Spleen (tissue), 7 donors: ENCODE measurements around the gene ATG101.

Source experiments
- CTCF ChIP-seq, 11 experiments: fragments of 200-600 bp in 7 of 11; fragments of 450-650 bp in 4 of 11; sonication (generic) in 4 of 11; IDR thresholded peaks in 8 of 11; conservative IDR thresholded peaks in 3 of 11; 1 replicate in 7 of 11; 2 replicates in 4 of 11; pipeline versions ENCODE4 v1.4.0 to v1.8.0; 2016 to 2021; ENCODE audit warnings: antibody characterized with exemption in 11 of 11, inconsistent platforms in 4 of 11, mild to moderate bottlenecking in 1 of 11
- POLR2A ChIP-seq, 3 donors: fragments of 450-650 bp; IDR thresholded peaks; one replicate each; pipeline ENCODE4 v1.5.1; 2017; ENCODE audit warnings: antibody characterized with exemption in 3 of 3, mild to moderate bottlenecking in 1 of 3
- POLR2AphosphoS5 ChIP-seq, 3 donors: sonication (generic); formaldehyde crosslinking; IDR thresholded peaks; one replicate each; pipeline ENCODE4 v1.5.1; 2017; ENCODE audit warnings: antibody characterized with exemption in 3 of 3
- donor health status: DM: no; HTN: no; CAD: no; lungs with moderate emphysema.
- donor health status: DM: no; HTN: no; CAD: no.
- donor health status: DM: no; HTN: no; CAD: no.

DNA sequence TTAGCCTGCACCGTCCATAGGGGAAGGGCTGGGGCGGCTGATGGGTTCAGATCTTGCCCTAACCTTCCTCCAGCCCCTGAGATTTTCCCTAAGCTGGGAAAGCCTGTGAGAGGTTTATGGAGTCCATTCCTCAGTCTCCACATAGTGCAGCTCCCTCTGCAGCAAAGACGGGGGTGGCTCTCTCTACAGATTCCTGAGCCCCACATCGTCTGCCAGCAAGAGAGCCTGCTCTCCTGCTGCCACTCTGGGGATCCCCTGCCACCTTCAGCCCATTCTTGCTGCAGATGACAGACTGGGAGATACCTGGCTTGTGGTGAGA is 12.8 kb downstream of the ATG101 start:
- TF ChIP-seq POLR2A (IDR thresholded peaks at IDR 0.05) (no peak), CTCF (IDR thresholded peaks at IDR 0.05 in 8 of 11, conservative IDR thresholded peaks at IDR 0.05 in 3 of 11) (no peak), POLR2AphosphoS5 (IDR thresholded peaks at IDR 0.05) (no peak)
